ENCODE measurements around the gene PRDM2.

The PRDM2 gene

DNA sequence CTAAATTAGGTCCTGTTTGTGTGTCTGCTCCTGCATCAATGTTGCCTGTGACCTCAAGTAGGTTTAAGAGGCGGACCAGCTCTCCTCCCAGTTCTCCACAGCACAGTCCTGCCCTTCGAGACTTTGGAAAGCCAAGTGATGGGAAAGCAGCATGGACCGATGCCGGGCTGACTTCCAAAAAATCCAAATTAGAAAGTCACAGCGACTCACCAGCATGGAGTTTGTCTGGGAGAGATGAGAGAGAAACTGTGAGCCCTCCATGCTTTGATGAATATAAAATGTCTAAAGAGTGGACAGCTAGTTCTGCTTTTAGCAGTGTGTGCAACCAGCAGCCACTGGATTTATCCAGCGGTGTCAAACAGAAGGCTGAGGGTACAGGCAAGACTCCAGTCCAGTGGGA lies 79.9 kb downstream of the PRDM2 start:
- H2BK5ac ChIP-seq (ENCODE audit: low read depth, low read length, poor library complexity) = no peak overlapping the region
- no peaks in the 10 kb centered on the region for H3K79me2 ChIP-seq (ENCODE audit: control insufficient read depth, insufficient read depth, low read length, poor library complexity)
- no peak for DNase-seq
- no peak overlapping the region for H3K9ac ChIP-seq (ENCODE audit: low read length)
- peaks cover 34 to 67% of the 10 kb centered on the region in 2 experiments for H3K36me3 ChIP-seq (ENCODE audit: control insufficient read depth in 1 of 2, insufficient read depth in 2 of 2, low read length in 2 of 2)
- H3K4ac ChIP-seq (ENCODE audit: low read depth, low read length) = no peak overlapping the region
- no peak overlapping the region for H3K14ac ChIP-seq (ENCODE audit: low read length)
- H3K4me1 ChIP-seq (ENCODE audit: control insufficient read depth in 1 of 2, insufficient read depth in 2 of 2, low read length in 2 of 2) = peaks cover 0 to 4% of the 10 kb centered on the region in 2 experiments
- no peak overlapping the region for H4K12ac ChIP-seq (ENCODE audit: low read depth, low read length)
- H2AFZ ChIP-seq (ENCODE audit: insufficient read depth, low read length, poor library complexity) = no peak overlapping the region
- no peak overlapping the region for H2BK120ac ChIP-seq (ENCODE audit: insufficient read depth, low read length, poor library complexity)
- no peaks in the 10 kb centered on the region for H3K79me1 ChIP-seq (ENCODE audit: low read length)
- H3K27ac ChIP-seq (ENCODE audit: low read depth, low read length) = no peak overlapping the region
- H3K4me2 ChIP-seq (ENCODE audit: low read length) = no peak overlapping the region
- H3K18ac ChIP-seq (ENCODE audit: low read length) = no peak overlapping the region
- no peaks in the 10 kb centered on the region for H3K9me3 ChIP-seq (ENCODE audit: insufficient read depth, low read depth, low read length)
- no CpG with 5 or more reads among the region's 6 CpGs for WGBS (ENCODE audit: extremely low coverage, insufficient coverage, insufficient read length)
- H3K27me3 ChIP-seq (ENCODE audit: insufficient read depth, low read length) = no peaks in the 10 kb centered on the region
- H3K23ac ChIP-seq (ENCODE audit: low read length) = no peak overlapping the region
- no peak overlapping the region for H2BK12ac ChIP-seq (ENCODE audit: low read length)
- H4K91ac ChIP-seq (ENCODE audit: low read depth, low read length) = no peak overlapping the region
- no peak overlapping the region for H3K4me3 ChIP-seq (ENCODE audit: low read depth, low read length)
- H2AK5ac ChIP-seq (ENCODE audit: low read length) = no peak overlapping the region
- no peak overlapping the region for H4K8ac ChIP-seq (ENCODE audit: low read depth, low read length)

DNA sequence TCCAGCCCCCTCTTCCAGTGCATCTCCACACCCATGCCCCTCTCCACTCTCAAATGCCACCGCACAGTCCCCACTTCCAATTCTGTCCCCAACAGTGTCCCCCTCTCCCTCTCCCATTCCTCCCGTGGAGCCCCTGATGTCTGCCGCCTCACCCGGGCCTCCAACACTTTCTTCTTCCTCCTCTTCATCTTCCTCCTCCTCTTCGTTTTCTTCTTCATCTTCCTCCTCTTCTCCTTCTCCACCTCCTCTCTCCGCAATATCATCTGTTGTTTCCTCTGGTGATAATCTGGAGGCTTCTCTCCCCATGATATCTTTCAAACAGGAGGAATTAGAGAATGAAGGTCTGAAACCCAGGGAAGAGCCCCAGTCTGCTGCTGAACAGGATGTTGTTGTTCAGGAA lies 80.8 kb downstream of the PRDM2 start:
- Histone ChIP-seq H3K14ac (ENCODE audit: low read length) (no peak overlapping the region), H4K8ac (ENCODE audit: low read depth, low read length) (no peak overlapping the region), H2BK12ac (ENCODE audit: low read length) (no peak overlapping the region), H4K91ac (ENCODE audit: low read depth, low read length) (no peak overlapping the region), H2BK120ac (ENCODE audit: insufficient read depth, low read length, poor library complexity) (no peak overlapping the region), H3K4me2 (ENCODE audit: low read length) (no peak overlapping the region), H3K4ac (ENCODE audit: low read depth, low read length) (no peak overlapping the region), H3K9me3 (ENCODE audit: insufficient read depth, low read depth, low read length) (no peaks in the 10 kb centered on the region), H3K27ac (ENCODE audit: low read depth, low read length) (no peak overlapping the region), H3K79me2 (ENCODE audit: control insufficient read depth, insufficient read depth, low read length, poor library complexity) (no peaks in the 10 kb centered on the region), H3K4me3 (ENCODE audit: low read depth, low read length) (no peak overlapping the region), H3K18ac (ENCODE audit: low read length) (peak overlapping the region; percentile 26), H3K27me3 (ENCODE audit: insufficient read depth, low read length) (no peaks in the 10 kb centered on the region), H4K12ac (ENCODE audit: low read depth, low read length) (no peak overlapping the region), H3K36me3 (ENCODE audit: control insufficient read depth in 1 of 2, insufficient read depth in 2 of 2, low read length in 2 of 2) (peaks cover 31 to 62% of the 10 kb centered on the region in 2 experiments), H3K23ac (ENCODE audit: low read length) (no peak overlapping the region), H2AFZ (ENCODE audit: insufficient read depth, low read length, poor library complexity) (no peak overlapping the region), H2BK5ac (ENCODE audit: low read depth, low read length, poor library complexity) (no peak overlapping the region), H2AK5ac (ENCODE audit: low read length) (no peak overlapping the region), H3K9ac (ENCODE audit: low read length) (no peak overlapping the region), H3K4me1 (ENCODE audit: control insufficient read depth in 1 of 2, insufficient read depth in 2 of 2, low read length in 2 of 2) (peaks cover 0 to 4% of the 10 kb centered on the region in 2 experiments), H3K79me1 (ENCODE audit: low read length) (no peaks in the 10 kb centered on the region)
- 98% methylated on average over 2 of the region's 6 CpGs for WGBS (ENCODE audit: extremely low coverage, insufficient coverage, insufficient read length)
- DNase-seq = no peak

DNA sequence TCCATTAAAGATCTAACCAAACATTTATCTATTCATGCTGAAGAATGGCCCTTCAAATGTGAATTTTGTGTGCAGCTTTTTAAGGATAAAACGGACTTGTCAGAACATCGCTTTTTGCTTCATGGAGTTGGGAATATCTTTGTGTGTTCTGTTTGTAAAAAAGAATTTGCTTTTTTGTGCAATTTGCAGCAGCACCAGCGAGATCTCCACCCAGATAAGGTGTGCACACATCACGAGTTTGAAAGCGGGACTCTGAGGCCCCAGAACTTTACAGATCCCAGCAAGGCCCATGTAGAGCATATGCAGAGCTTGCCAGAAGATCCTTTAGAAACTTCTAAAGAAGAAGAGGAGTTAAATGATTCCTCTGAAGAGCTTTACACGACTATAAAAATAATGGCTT lies 81.2 kb downstream of the PRDM2 start:
- Histone ChIP-seq H2BK5ac (ENCODE audit: low read depth, low read length, poor library complexity) (no peak overlapping the region), H3K14ac (ENCODE audit: low read length) (no peak overlapping the region), H2AFZ (ENCODE audit: insufficient read depth, low read length, poor library complexity) (no peak overlapping the region), H4K91ac (ENCODE audit: low read depth, low read length) (no peak overlapping the region), H3K9me3 (ENCODE audit: insufficient read depth, low read depth, low read length) (no peaks in the 10 kb centered on the region), H2BK12ac (ENCODE audit: low read length) (no peak overlapping the region), H3K18ac (ENCODE audit: low read length) (no peak overlapping the region), H3K79me2 (ENCODE audit: control insufficient read depth, insufficient read depth, low read length, poor library complexity) (no peaks in the 10 kb centered on the region), H3K4me3 (ENCODE audit: low read depth, low read length) (no peak overlapping the region), H2AK5ac (ENCODE audit: low read length) (no peak overlapping the region), H3K4ac (ENCODE audit: low read depth, low read length) (no peak overlapping the region), H3K36me3 (ENCODE audit: control insufficient read depth in 1 of 2, insufficient read depth in 2 of 2, low read length in 2 of 2) (peaks cover 30 to 58% of the 10 kb centered on the region in 2 experiments), H3K9ac (ENCODE audit: low read length) (no peak overlapping the region), H3K27ac (ENCODE audit: low read depth, low read length) (no peak overlapping the region), H3K4me2 (ENCODE audit: low read length) (no peak overlapping the region), H3K23ac (ENCODE audit: low read length) (no peak overlapping the region), H4K12ac (ENCODE audit: low read depth, low read length) (no peak overlapping the region), H3K4me1 (ENCODE audit: control insufficient read depth in 1 of 2, insufficient read depth in 2 of 2, low read length in 2 of 2) (peaks cover 0 to 4% of the 10 kb centered on the region in 2 experiments), H3K27me3 (ENCODE audit: insufficient read depth, low read length) (no peaks in the 10 kb centered on the region), H2BK120ac (ENCODE audit: insufficient read depth, low read length, poor library complexity) (no peak overlapping the region), H4K8ac (ENCODE audit: low read depth, low read length) (no peak overlapping the region), H3K79me1 (ENCODE audit: low read length) (no peaks in the 10 kb centered on the region)
- no peak for DNase-seq
- no CpG with 5 or more reads among the region's 6 CpGs for WGBS (ENCODE audit: extremely low coverage, insufficient coverage, insufficient read length)

DNA sequence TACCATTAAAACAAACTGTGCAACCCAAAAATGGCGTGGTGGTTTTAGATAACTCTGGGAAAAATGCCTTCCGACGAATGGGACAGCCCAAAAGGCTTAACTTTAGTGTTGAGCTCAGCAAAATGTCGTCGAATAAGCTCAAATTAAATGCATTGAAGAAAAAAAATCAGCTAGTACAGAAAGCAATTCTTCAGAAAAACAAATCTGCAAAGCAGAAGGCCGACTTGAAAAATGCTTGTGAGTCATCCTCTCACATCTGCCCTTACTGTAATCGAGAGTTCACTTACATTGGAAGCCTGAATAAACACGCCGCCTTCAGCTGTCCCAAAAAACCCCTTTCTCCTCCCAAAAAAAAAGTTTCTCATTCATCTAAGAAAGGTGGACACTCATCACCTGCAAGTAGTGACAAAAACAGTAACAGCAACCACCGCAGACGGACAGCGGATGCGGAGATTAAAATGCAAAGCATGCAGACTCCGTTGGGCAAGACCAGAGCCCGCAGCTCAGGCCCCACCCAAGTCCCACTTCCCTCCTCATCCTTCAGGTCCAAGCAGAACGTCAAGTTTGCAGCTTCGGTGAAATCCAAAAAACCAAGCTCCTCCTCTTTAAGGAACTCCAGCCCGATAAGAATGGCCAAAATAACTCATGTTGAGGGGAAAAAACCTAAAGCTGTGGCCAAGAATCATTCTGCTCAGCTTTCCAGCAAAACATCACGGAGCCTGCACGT lies 82.1 kb downstream of the PRDM2 start:
- Histone ChIP-seq H3K79me2 (ENCODE audit: control insufficient read depth, insufficient read depth, low read length, poor library complexity) (no peaks in the 10 kb centered on the region), H3K23ac (ENCODE audit: low read length) (no peak overlapping the region), H2BK120ac (ENCODE audit: insufficient read depth, low read length, poor library complexity) (no peak overlapping the region), H3K4ac (ENCODE audit: low read depth, low read length) (no peak overlapping the region), H4K91ac (ENCODE audit: low read depth, low read length) (no peak overlapping the region), H3K4me1 (ENCODE audit: control insufficient read depth in 1 of 2, insufficient read depth in 2 of 2, low read length in 2 of 2) (peaks cover 0 to 4% of the 10 kb centered on the region in 2 experiments), H2BK12ac (ENCODE audit: low read length) (no peak overlapping the region), H2BK5ac (ENCODE audit: low read depth, low read length, poor library complexity) (no peak overlapping the region), H3K9me3 (ENCODE audit: insufficient read depth, low read depth, low read length) (no peaks in the 10 kb centered on the region), H3K18ac (ENCODE audit: low read length) (no peak overlapping the region), H3K14ac (ENCODE audit: low read length) (no peak overlapping the region), H4K12ac (ENCODE audit: low read depth, low read length) (no peak overlapping the region), H3K27me3 (ENCODE audit: insufficient read depth, low read length) (no peaks in the 10 kb centered on the region), H3K36me3 (ENCODE audit: control insufficient read depth in 1 of 2, insufficient read depth in 2 of 2, low read length in 2 of 2) (peaks cover 28 to 54% of the 10 kb centered on the region in 2 experiments), H4K8ac (ENCODE audit: low read depth, low read length) (no peak overlapping the region), H3K4me3 (ENCODE audit: low read depth, low read length) (no peak overlapping the region), H3K4me2 (ENCODE audit: low read length) (no peak overlapping the region), H2AK5ac (ENCODE audit: low read length) (no peak overlapping the region), H2AFZ (ENCODE audit: insufficient read depth, low read length, poor library complexity) (no peak overlapping the region), H3K79me1 (ENCODE audit: low read length) (no peaks in the 10 kb centered on the region), H3K9ac (ENCODE audit: low read length) (no peak overlapping the region), H3K27ac (ENCODE audit: low read depth, low read length) (no peak overlapping the region)
- DNase-seq = peak; percentile 64 to 71
- WGBS (ENCODE audit: extremely low coverage, insufficient coverage, insufficient read length) = no CpG with 5 or more reads among the region's 20 CpGs
